HFF-Myc (cell line): ENCODE measurements around the gene URI1.
"Not testable (repeated sequence)": the region's sequence is repeated elsewhere in the genome, so short reads cannot be mapped to it uniquely, and the experiment has no call there.

Source experiments
- DNase-seq: peaks from one replicate; pipeline ENCODE4 v3.0.0-alpha.2; 2011; ENCODE audit warnings: low read depth; ENCODE audit errors: extremely low read depth
- H3K4me3 ChIP-seq: replicated peaks from 2 replicates; pipeline ENCODE4 v1.5.1; 2011; ENCODE audit warnings: low read depth, mild to moderate bottlenecking, control low read depth, low read length
- CTCF ChIP-seq: IDR thresholded peaks from 2 replicates; pipeline ENCODE4 v1.5.1; 2012; ENCODE audit warnings: mild to moderate bottlenecking, low read depth, low read length, control low read depth; ENCODE audit errors: missing control alignments

URI1 gene

GRCh38 chr19:29961311-29961710, 19.3 kb downstream of the URI1 start:
- no peak overlapping the region for H3K4me3 ChIP-seq
- TF ChIP-seq CTCF, result no peak
- no peak for DNase-seq

GRCh38 chr19:29962793-29963192, 20.8 kb downstream of the URI1 start:
- no peak for TF ChIP-seq CTCF
- H3K4me3 ChIP-seq, result no peak overlapping the region
- no peak for DNase-seq

- H3K4me3 ChIP-seq, result no peak overlapping the region
- TF ChIP-seq CTCF, result no peak
- no peak for DNase-seq
Measured at GRCh38 chr19:29963576-29963975, 21.5 kb downstream of the URI1 start.

- no peak for TF ChIP-seq CTCF
- DNase-seq, result no peak
- no peak overlapping the region for H3K4me3 ChIP-seq
Measured at GRCh38 chr19:29964171-29964570, 22.1 kb downstream of the URI1 start.

GRCh38 chr19:29965492-29965891, 23.5 kb downstream of the URI1 start:
- no peak for DNase-seq
- TF ChIP-seq CTCF, result no peak
- H3K4me3 ChIP-seq, result no peak overlapping the region

- H3K4me3 ChIP-seq, DNase-seq: not testable (repeated sequence)
Measured at GRCh38 chr19:29966142-29966541, 24.1 kb downstream of the URI1 start.

GRCh38 chr19:29966588-29967249, 24.7 kb downstream of the URI1 start:
- TF ChIP-seq CTCF, result no peak
- H3K4me3 ChIP-seq, result no peak overlapping the region
- no peak for DNase-seq
